Fibroblast of lung (primary cell): ENCODE results near the gene FNDC3B.

Source experiments
- EZH2 ChIP-seq: IDR thresholded peaks from 2 replicates; pipeline ENCODE4 v1.5.1; 2012; ENCODE audit warnings: low read length, control low read depth, mild to moderate bottlenecking; ENCODE audit errors: missing control alignments
- TF ChIP-seq, protein P1 (sequence below), 2 donors: IDR thresholded peaks in 1 of 2; conservative IDR thresholded peaks in 1 of 2; 1 replicate in 1 of 2; 2 replicates in 1 of 2; pipeline ENCODE4 v1.5.1; 2011 to 2012; ENCODE audit warnings: low read length in 2 of 2, control low read depth in 1 of 2, inconsistent platforms in 1 of 2, low read depth in 1 of 2, mild to moderate bottlenecking in 1 of 2

- TF ChIP-seq, protein P1, sequence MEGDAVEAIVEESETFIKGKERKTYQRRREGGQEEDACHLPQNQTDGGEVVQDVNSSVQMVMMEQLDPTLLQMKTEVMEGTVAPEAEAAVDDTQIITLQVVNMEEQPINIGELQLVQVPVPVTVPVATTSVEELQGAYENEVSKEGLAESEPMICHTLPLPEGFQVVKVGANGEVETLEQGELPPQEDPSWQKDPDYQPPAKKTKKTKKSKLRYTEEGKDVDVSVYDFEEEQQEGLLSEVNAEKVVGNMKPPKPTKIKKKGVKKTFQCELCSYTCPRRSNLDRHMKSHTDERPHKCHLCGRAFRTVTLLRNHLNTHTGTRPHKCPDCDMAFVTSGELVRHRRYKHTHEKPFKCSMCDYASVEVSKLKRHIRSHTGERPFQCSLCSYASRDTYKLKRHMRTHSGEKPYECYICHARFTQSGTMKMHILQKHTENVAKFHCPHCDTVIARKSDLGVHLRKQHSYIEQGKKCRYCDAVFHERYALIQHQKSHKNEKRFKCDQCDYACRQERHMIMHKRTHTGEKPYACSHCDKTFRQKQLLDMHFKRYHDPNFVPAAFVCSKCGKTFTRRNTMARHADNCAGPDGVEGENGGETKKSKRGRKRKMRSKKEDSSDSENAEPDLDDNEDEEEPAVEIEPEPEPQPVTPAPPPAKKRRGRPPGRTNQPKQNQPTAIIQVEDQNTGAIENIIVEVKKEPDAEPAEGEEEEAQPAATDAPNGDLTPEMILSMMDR (conservative IDR thresholded peaks at IDR 0.05 in 1 of 2, IDR thresholded peaks at IDR 0.05 in 1 of 2; ENCODE audit: low read depth in 1 of 2, low read length in 2 of 2), result no peak
- TF ChIP-seq EZH2, result no peak
Observed at GRCh38 chr3:172039436-172040077, at the start of gene FNDC3B.
